Measurements from ENCODE around the gene C17orf78. TPM values are rescaled to one million over a fixed set of nuclear protein-coding genes. Genes with fewer than 3 reads are reported as not detected.

Gene C17orf78
- total and polyA plus RNA-seq, 2 of the 8 experiments (the other 6 are each of a cell fraction or from before 2014, with no cell fraction given): not detected

DNA sequence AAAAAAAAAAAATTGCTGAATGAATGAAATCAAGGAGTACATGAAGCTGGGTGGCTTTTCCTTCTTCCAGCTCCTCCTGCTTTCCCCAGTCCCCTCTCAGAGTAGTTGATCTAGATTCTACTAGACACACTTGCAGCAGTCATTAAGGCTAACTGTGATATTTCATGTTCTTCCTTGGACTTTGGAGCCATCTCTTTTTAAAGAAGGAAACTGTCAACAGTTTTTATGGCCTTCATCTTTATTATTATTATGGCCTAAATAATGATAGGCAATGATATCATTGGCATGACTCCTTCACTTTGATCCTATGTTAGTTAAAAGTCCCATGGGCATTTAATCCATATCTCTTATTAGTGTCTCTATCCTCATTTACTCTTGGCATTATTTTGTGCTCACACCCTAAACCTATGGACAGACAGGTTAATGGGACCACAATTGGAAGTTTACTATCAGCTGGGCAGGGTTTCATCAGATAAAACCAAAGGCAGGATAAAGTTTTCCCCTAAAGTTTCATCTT, 9.7 kb downstream of the C17orf78 start:
- Histone ChIP-seq H3K79me2 (ENCODE audit: control insufficient read depth in 1 of 2, insufficient read depth in 2 of 2, low read length in 2 of 2) (no peaks in the 10 kb centered on the region), H2AFZ (ENCODE audit: low read length) (no peak overlapping the region), H3K4me3 (ENCODE audit: extremely low read depth in 1 of 4, insufficient read depth in 2 of 4, low read depth in 3 of 4, low read length in 4 of 4) (no peak overlapping the region), H3K27me3 (replicated peaks in 1 of 4; ENCODE audit: control insufficient read depth in 3 of 4, extremely low read depth in 1 of 4, insufficient read depth in 3 of 4, low read length in 3 of 4) (no peaks in the 10 kb centered on the region), H3K4ac (replicated peaks; ENCODE audit: insufficient read length, low read depth, low read length) (no peak overlapping the region), H2BK15ac (ENCODE audit: low read length) (no peak overlapping the region), H4K8ac (ENCODE audit: extremely low read depth, insufficient read depth, low read length) (no peak overlapping the region), H3K27ac (ENCODE audit: low read depth, low read length) (no peak overlapping the region), H2BK20ac (ENCODE audit: low read length) (no peak overlapping the region), H3K9ac (replicated peaks in 1 of 4; ENCODE audit: extremely low read depth in 1 of 4, low read depth in 3 of 4, low read length in 3 of 4) (no peak overlapping the region), H2BK5ac (ENCODE audit: low read depth, low read length) (no peak overlapping the region), H3K14ac (ENCODE audit: insufficient read length) (no peak overlapping the region), H3K4me1 (replicated peaks in 1 of 4; ENCODE audit: control insufficient read depth in 3 of 4, insufficient read depth in 4 of 4, low read length in 3 of 4) (no peaks in the 10 kb centered on the region), H2BK120ac (replicated peaks; ENCODE audit: low read depth, low read length) (no peak overlapping the region), H3K4me2 (ENCODE audit: insufficient read depth in 1 of 2, low read depth in 2 of 2, low read length in 2 of 2) (no peak overlapping the region), H3K23me2 (ENCODE audit: low read depth, low read length) (no peaks in the 10 kb centered on the region), H3K79me1 (ENCODE audit: low read depth, low read length) (no peaks in the 10 kb centered on the region), H4K5ac (ENCODE audit: insufficient read length, low read depth, low read length) (no peak overlapping the region), H2AK5ac (ENCODE audit: low read depth, low read length) (no peak overlapping the region), H3K56ac (replicated peaks; ENCODE audit: insufficient read length, low read depth, low read length) (no peak overlapping the region), H2BK12ac (ENCODE audit: low read depth, low read length) (no peak overlapping the region), H3K9me3 (ENCODE audit: insufficient read depth in 2 of 2, low read depth in 1 of 2, low read length in 1 of 2) (no peaks in the 10 kb centered on the region), H4K91ac (replicated peaks; ENCODE audit: insufficient read length, low read length) (no peak overlapping the region), H3K18ac (ENCODE audit: extremely low read depth, low read length) (no peak overlapping the region), H3K23ac (ENCODE audit: insufficient read length) (no peak overlapping the region), H4K20me1 (replicated peaks in 1 of 2; ENCODE audit: control insufficient read depth in 1 of 2, insufficient read depth in 2 of 2, low read length in 2 of 2) (no peaks in the 10 kb centered on the region), H3K36me3 (ENCODE audit: control insufficient read depth in 2 of 4, insufficient read depth in 4 of 4, low read length in 3 of 4) (no peaks in the 10 kb centered on the region)
- no peak for TF ChIP-seq KDM1A (IDR thresholded peaks at IDR 0.05; ENCODE audit: borderline replicate concordance, low read length)
- TF ChIP-seq SUZ12 (IDR thresholded peaks at IDR 0.05; ENCODE audit: low read length): no peak
- POLR2A ChIA-PET (ENCODE audit: partially characterized antibody): interaction anchor here (0.7 to 1.7 kb wide), 3 partner anchors 11 to 26 kb away, joined by 3 to 6 read pairs (median 3); no protein-coding TSS in a partner anchor
- DNase-seq (ENCODE audit: low read depth in 1 of 2, low spot score in 2 of 2) (no peak), FAIRE-seq (no peak)
- CTCF ChIA-PET (ENCODE audit: partially characterized antibody): interaction anchor here (0.9 to 9.1 kb wide), 8 partner anchors 11 to 133 kb away, joined by 3 to 126 read pairs (median 4); partner anchors contain the start of gene C17orf78

Data from H1 (cell line).